IPS-NIHi7 (cell line): ENCODE data around the gene FAM47A.

Experiments
- DNase-seq: peaks from one replicate; pipeline ENCODE4 v3.0.0; 2012; ENCODE audit warnings: mixed read lengths; ENCODE audit errors: extremely low spot score

FAM47A gene

GRCh38 chrX:34132028-34132427 is at the start of gene FAM47A:
FAM47A (minus strand) TSS chrX:34132314; CDS start chrX:34132278, 36 bp downstream.
- DNase-seq, result no peak

- DNase-seq, result no peak
Measured at GRCh38 chrX:34147345-34147744, 15.2 kb upstream of the FAM47A start.

- no peak for DNase-seq
Measured at GRCh38 chrX:34146906-34147305, 14.8 kb upstream of the FAM47A start.

GRCh38 chrX:34144246-34144645 is 12.1 kb upstream of the FAM47A start:
- DNase-seq, result no peak

- no peak for DNase-seq
Measured at GRCh38 chrX:34140816-34141215, 8.7 kb upstream of the FAM47A start.

- no peak for DNase-seq
Measured at GRCh38 chrX:34130980-34131744, 952 bp downstream of the FAM47A start.

GRCh38 chrX:34130501-34130900 is 1.6 kb downstream of the FAM47A start:
- DNase-seq, result no peak

GRCh38 chrX:34126011-34126410 is 6.1 kb downstream of the FAM47A start:
- DNase-seq, result no peak

GRCh38 chrX:34119122-34119521 is 13.0 kb downstream of the FAM47A start:
- no peak for DNase-seq

GRCh38 chrX:34112459-34112858 is 19.7 kb downstream of the FAM47A start:
- DNase-seq, result no peak
